A673 (cell line): ENCODE data around the gene SCARB2. TPM values are rescaled to one million over a fixed set of nuclear protein-coding genes. Genes with fewer than 3 reads are reported as not detected.
A peak's percentile ranks its signal among the peaks of the same experiment; 100 is the strongest.

ENCODE experiments used
- BruUV-seq: library from RNA; stranded (reverse); fragments of 400-500 nt; replicated peaks from 2 replicates; lab custom pipeline; 2021; lab: Mats Ljungman, UMichigan
- CTCF ChIA-PET: fragments of 300-600 bp; sonication (Branson Sonifier 250); formaldehyde crosslinking; loops from one replicate; lab custom pipeline; 2022; ENCODE audit warnings: antibody characterized with exemption; lab: Charles Lee
- POLR2A ChIA-PET: fragments of 300-600 bp; sonication (Branson Sonifier 250); formaldehyde crosslinking; loops from one replicate; lab custom pipeline; 2022; ENCODE audit warnings: antibody characterized with exemption; ENCODE audit not compliant: low non-redundant PET; lab: Charles Lee
- DNase-seq: peaks from one replicate; pipeline ENCODE4 v3.0.0-alpha.2; 2015; ENCODE audit warnings: low spot score
- H3K27ac ChIP-seq: fragments of 200-600 bp; sonication (generic); 2 replicates; pipeline ENCODE4 v1.5.1; 2016; ENCODE audit warnings: mixed run types, low read depth, mild to moderate bottlenecking, mixed read lengths, antibody characterized with exemption, low read length; ENCODE audit not compliant: poor library complexity, severe bottlenecking
- H3K27me3 ChIP-seq: fragments of 200-600 bp; sonication (generic); replicated peaks from 2 replicates; pipeline ENCODE4 v1.6.1; 2017; ENCODE audit warnings: mixed run types, low read depth, mild to moderate bottlenecking, mixed read lengths, antibody characterized with exemption, low read length; ENCODE audit not compliant: insufficient read depth, poor library complexity
- H3K36me3 ChIP-seq: fragments of 200-600 bp; sonication (generic); 2 replicates; pipeline ENCODE4 v1.6.1; 2016; ENCODE audit warnings: mixed run types, mild to moderate bottlenecking, mixed read lengths, antibody characterized with exemption, low read length; ENCODE audit not compliant: insufficient read depth, poor library complexity, severe bottlenecking
- H3K4me1 ChIP-seq: fragments of 200-600 bp; sonication (generic); 2 replicates; pipeline ENCODE4 v1.6.1; 2017; ENCODE audit warnings: mixed run types, mild to moderate bottlenecking, mixed read lengths, antibody characterized with exemption, low read length; ENCODE audit not compliant: insufficient read depth, poor library complexity, severe bottlenecking
- H3K4me3 ChIP-seq: fragments of 200-600 bp; sonication (generic); 2 replicates; pipeline ENCODE4 v1.5.1; 2016; ENCODE audit warnings: low read depth, mixed run types, mild to moderate bottlenecking, mixed read lengths, low read length; ENCODE audit not compliant: poor library complexity, severe bottlenecking
- H3K9me3 ChIP-seq: fragments of 200-600 bp; sonication (generic); 2 replicates; pipeline ENCODE4 v1.6.1; 2016; ENCODE audit warnings: mixed run types, low read depth, mild to moderate bottlenecking, mixed read lengths, antibody characterized with exemption, low read length; ENCODE audit not compliant: poor library complexity, severe bottlenecking
- CTCF ChIP-seq: fragments of 300-800, 200-600 bp; sonication (generic); conservative IDR thresholded peaks from 2 replicates; pipeline ENCODE4 v1.5.1; 2017; ENCODE audit warnings: low read depth, mild to moderate bottlenecking, antibody characterized with exemption, low read length, moderate library complexity, mixed read lengths
- EZH2 ChIP-seq: fragments of 200-600 bp; sonication (generic); IDR thresholded peaks from 2 replicates; pipeline ENCODE4 v1.6.1; 2017; ENCODE audit warnings: borderline replicate concordance, low read depth, mild to moderate bottlenecking, mixed read lengths, antibody characterized with exemption, low read length; ENCODE audit not compliant: poor library complexity, severe bottlenecking
- intact Hi-C: fragments of 100-400 bp; cut with micrococcal nuclease; formaldehyde crosslinking; loops from one replicate; pipeline ENCODE4 v1.10.0; 2022; ENCODE audit not compliant: unreplicated experiment
- total RNA-seq: library from RNA; stranded (reverse); gene quantifications from 2 replicates; pipeline ENCODE4 v1.2.3, GENCODE V29; 2021

SCARB2 gene
- total RNA-seq, 1 experiment from 2014 or later, result 27.9 TPM

- Histone ChIP-seq H3K36me3 (no peaks in the 10 kb centered on the region), H3K27me3 (no peaks in the 10 kb centered on the region), H3K9me3 (no peaks in the 10 kb centered on the region), H3K4me1 (peaks cover 30% of the 10 kb centered on the region), H3K4me3 (no peak overlapping the region), H3K27ac (no peak overlapping the region)
- TF ChIP-seq EZH2 (no peak), CTCF (no peak)
- POLR2A ChIA-PET, result no interaction called here
- intact Hi-C loops, result no loop called here
- CTCF ChIA-PET, result no interaction called here
- no TSS peak for BruUV-seq
- no peak for DNase-seq
Observed at GRCh38 chr4:76207549-76207948, 6.1 kb downstream of the SCARB2 start.

DNA sequence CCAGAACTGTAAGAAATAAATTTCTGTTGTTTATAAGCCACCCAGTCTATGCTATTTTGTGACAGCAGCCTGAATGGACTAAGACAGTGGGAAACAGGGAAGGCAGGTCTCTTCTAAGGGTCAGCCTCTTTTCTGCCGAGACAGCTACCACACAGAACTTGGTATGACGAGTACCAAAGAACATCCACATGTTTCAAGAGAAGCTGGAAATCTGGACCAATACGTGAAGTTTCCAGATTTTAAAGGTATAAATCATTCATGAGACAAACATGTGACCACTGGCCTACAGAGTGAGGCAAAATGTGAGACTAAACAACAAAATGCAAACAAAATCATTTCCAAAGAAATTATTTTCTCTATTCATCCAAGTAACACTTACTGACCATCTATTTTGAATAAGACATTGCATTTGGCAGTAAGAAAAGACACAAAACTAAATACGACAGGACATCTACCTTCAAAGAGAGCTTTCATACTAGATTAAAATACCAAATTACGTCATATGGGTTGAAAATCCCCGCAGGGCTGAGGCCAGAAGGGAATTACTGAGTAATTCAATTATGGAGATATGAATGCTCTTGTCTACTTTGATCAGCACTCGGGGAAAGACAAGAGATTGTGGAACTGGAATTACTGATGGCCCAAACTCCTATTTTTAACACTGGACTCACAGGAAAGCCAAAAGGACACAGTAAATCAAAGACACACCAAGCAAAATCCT is 7.2 kb downstream of the SCARB2 start:
- TF ChIP-seq CTCF (no peak), EZH2 (no peak)
- H3K4me1 ChIP-seq, result peaks cover 22% of the 10 kb centered on the region
- H3K27me3 ChIP-seq, result no peaks in the 10 kb centered on the region
- H3K36me3 ChIP-seq, result no peaks in the 10 kb centered on the region
- ChIA-PET POLR2A (interaction anchor here (0.7 kb wide), 1 partner anchor 281 kb away, joined by 3 read pairs; no protein-coding TSS in a partner anchor), CTCF (interaction anchor here (0.6 kb wide), 1 partner anchor 30 kb away, joined by 4 read pairs; no protein-coding TSS in a partner anchor)
- intact Hi-C loops, result no loop called here
- BruUV-seq, result no TSS peak
- no peak overlapping the region for H3K27ac ChIP-seq
- H3K4me3 ChIP-seq, result no peak overlapping the region
- no peaks in the 10 kb centered on the region for H3K9me3 ChIP-seq
- DNase-seq, result peak; percentile 57

- peaks cover 22% of the 10 kb centered on the region for H3K4me1 ChIP-seq
- no peak overlapping the region for H3K4me3 ChIP-seq
- ChIA-PET CTCF (no interaction called here), POLR2A (no interaction called here)
- no peaks in the 10 kb centered on the region for H3K9me3 ChIP-seq
- intact Hi-C loops, result no loop called here
- no peak overlapping the region for H3K27ac ChIP-seq
- H3K36me3 ChIP-seq, result no peaks in the 10 kb centered on the region
- TF ChIP-seq EZH2, result no peak
- TF ChIP-seq CTCF, result no peak
- BruUV-seq, result no TSS peak
- no peak for DNase-seq
- no peaks in the 10 kb centered on the region for H3K27me3 ChIP-seq
Observed at GRCh38 chr4:76205476-76205875, 8.1 kb downstream of the SCARB2 start.
